Measurements from ENCODE around the gene MMP27. TPM values are rescaled to one million over a fixed set of nuclear protein-coding genes. Genes with fewer than 3 reads are reported as not detected.

Gene MMP27
- total RNA-seq, 3 donors from 2014 or later = 0.33 to 2.1 TPM; not detected in 1

- TF ChIP-seq CTCF (IDR thresholded peaks at IDR 0.05) (no peak), POLR2AphosphoS5 (IDR thresholded peaks at IDR 0.05) (no peak), POLR2A (IDR thresholded peaks at IDR 0.05) (no peak)
- Histone ChIP-seq H3K36me3 (no peaks in the 10 kb centered on the region), H3K4me3 (no peak overlapping the region), H3K27me3 (no peaks in the 10 kb centered on the region), H3K9me3 (peaks cover 0 to 7% of the 10 kb centered on the region in 2 donors), H3K4me1 (no peaks in the 10 kb centered on the region), H3K27ac (no peak overlapping the region)
- intact Hi-C loops (cut with DNase I; ENCODE audit: low total_unique reads) = no loop called here
- DNase-seq (ENCODE audit: low spot score in 2 of 2) = no peak
Observed at GRCh38 chr11:102653744-102654291, 51.8 kb downstream of the MMP27 start.

GRCh38 chr11:102647430-102647829, 58.1 kb downstream of the MMP27 start:
- Histone ChIP-seq H3K9me3 (no peaks in the 10 kb centered on the region), H3K4me1 (no peaks in the 10 kb centered on the region), H3K27ac (no peak overlapping the region), H3K4me3 (no peak overlapping the region), H3K27me3 (no peaks in the 10 kb centered on the region), H3K36me3 (no peaks in the 10 kb centered on the region)
- TF ChIP-seq POLR2A (IDR thresholded peaks at IDR 0.05) = no peak
- TF ChIP-seq POLR2AphosphoS5 (IDR thresholded peaks at IDR 0.05) = no peak
- no peak for TF ChIP-seq CTCF (IDR thresholded peaks at IDR 0.05)
- no peak for DNase-seq (ENCODE audit: low spot score in 2 of 2)
- intact Hi-C loops (cut with DNase I; ENCODE audit: low total_unique reads) = no loop called here

- no peak for DNase-seq (ENCODE audit: low spot score in 2 of 2)
- no peak overlapping the region for H3K27ac ChIP-seq
- TF ChIP-seq CTCF (IDR thresholded peaks at IDR 0.05) (no peak), POLR2A (IDR thresholded peaks at IDR 0.05) (no peak), POLR2AphosphoS5 (IDR thresholded peaks at IDR 0.05) (no peak)
- no peaks in the 10 kb centered on the region for H3K4me1 ChIP-seq
- no peaks in the 10 kb centered on the region for H3K9me3 ChIP-seq
- intact Hi-C loops (cut with DNase I; ENCODE audit: low total_unique reads) = no loop called here
- no peak overlapping the region for H3K4me3 ChIP-seq
- H3K36me3 ChIP-seq = no peaks in the 10 kb centered on the region
- no peaks in the 10 kb centered on the region for H3K27me3 ChIP-seq
Observed at GRCh38 chr11:102643941-102644340, 61.6 kb downstream of the MMP27 start.

Other genes with a start within 250 kb of the MMP27 start
- 1,000 to 10,000 TPM in 1 of 3 donors, 100 to 1,000 TPM in 1, 1 to 10 TPM in 1; 2.1 to 1,213 (median 247) TPM for gene MMP7, start 175.0 kb downstream of the MMP27 start, total RNA-seq
- under 1 TPM in 1 of 3 donors, not detected in 2; 0.59 TPM for gene MMP20, start 80.4 kb downstream of the MMP27 start, total RNA-seq
- 1 to 10 TPM in 1 of 3 donors, under 1 TPM in 1, not detected in 1; 0.33 to 2.3 TPM for gene MMP8, start 19.2 kb upstream of the MMP27 start, total RNA-seq
- under 1 TPM in 1 of 3 donors, not detected in 2; 0.66 TPM for gene MMP10, start 74.9 kb upstream of the MMP27 start, total RNA-seq
- not detected for gene MMP1, start 92.4 kb upstream of the MMP27 start, total RNA-seq
- gene MMP3, start 137.8 kb upstream of the MMP27 start, total RNA-seq = 10 to 100 TPM; 11.0 to 63.4 (median 23.9) TPM
- 1 to 10 TPM in 1 of 3 donors, not detected in 2; 3.5 TPM for gene MMP12, start 169.2 kb upstream of the MMP27 start, total RNA-seq
- gene MMP13, start 250.0 kb upstream of the MMP27 start, total RNA-seq = not detected

Measured in breast epithelium (tissue), 4 donors.